Natural killer cell (primary cell): Measurements from ENCODE around the gene NEIL1. TPM values are rescaled to one million over a fixed set of nuclear protein-coding genes. Genes with fewer than 3 reads are reported as not detected.
"Not testable (repeated sequence)": the region's sequence is repeated elsewhere in the genome, so short reads cannot be mapped to it uniquely, and the experiment has no call there.

ENCODE experiments used
- ATAC-seq, 3 donors: fragments of 150-1000 bp in 2 of 3; fragments of 200-7000 bp in 1 of 3; cut with Tn5 transposase; 1 replicate in 1 of 3; 2 replicates in 2 of 3; pipeline ENCODE4 v1.10.0; 2021; ENCODE audit warnings: mild to moderate bottlenecking in 2 of 3, moderate library complexity in 2 of 3
- DNase-seq, 2 donors: peaks; one replicate each; pipeline versions ENCODE4 v3.0.0 to v3.0.0-alpha.2; 2013 to 2021; ENCODE audit warnings: mixed read lengths in 1 of 2
- H3K27ac ChIP-seq: one replicate; pipeline ENCODE4 v1.5.1; 2013; ENCODE audit warnings: mild to moderate bottlenecking, low read length
- H3K27me3 ChIP-seq: one replicate; pipeline ENCODE4 v1.6.1; 2013; ENCODE audit warnings: low read length; ENCODE audit not compliant: control insufficient read depth, insufficient read depth
- H3K36me3 ChIP-seq: one replicate; pipeline ENCODE4 v1.6.1; 2013; ENCODE audit warnings: low read length; ENCODE audit not compliant: control insufficient read depth, insufficient read depth
- H3K4me1 ChIP-seq: one replicate; pipeline ENCODE4 v1.6.1; 2013; ENCODE audit warnings: low read length; ENCODE audit not compliant: control insufficient read depth, insufficient read depth
- H3K4me3 ChIP-seq: one replicate; pipeline ENCODE4 v1.5.1; 2013; ENCODE audit warnings: low read length
- H3K9me3 ChIP-seq: one replicate; pipeline ENCODE4 v1.6.1; 2013; ENCODE audit warnings: low read length; ENCODE audit not compliant: control insufficient read depth, insufficient read depth
- H3K27ac Mint-ChIP-seq, 2 donors: one replicate each; pipeline ENCODE4 v1.8.0; 2022; ENCODE audit warnings: mild to moderate bottlenecking in 2 of 2, mixed read lengths in 2 of 2, moderate library complexity in 1 of 2
- H3K27me3 Mint-ChIP-seq, 2 donors: one replicate each; pipeline ENCODE4 v1.8.0; 2022; ENCODE audit warnings: low read depth in 2 of 2, mixed read lengths in 2 of 2
- H3K36me3 Mint-ChIP-seq: one replicate; pipeline ENCODE4 v1.8.0; 2022; ENCODE audit warnings: mixed read lengths
- H3K4me1 Mint-ChIP-seq, 2 donors: one replicate each; pipeline ENCODE4 v1.8.0; 2022; ENCODE audit warnings: mixed read lengths in 2 of 2
- H3K4me3 Mint-ChIP-seq: one replicate; pipeline ENCODE4 v1.8.0; 2022; ENCODE audit warnings: mild to moderate bottlenecking, moderate library complexity, mixed read lengths
- H3K9me3 Mint-ChIP-seq, 2 donors: one replicate each; pipeline ENCODE4 v1.8.0; 2022; ENCODE audit warnings: mixed read lengths in 2 of 2
- CTCF ChIP-seq: fragments of 200-600 bp; IDR thresholded peaks from one replicate; pipeline ENCODE4 v1.8.0; 2022; ENCODE audit warnings: antibody characterized with exemption
- WGBS: methylation state at CpG from one replicate; pipeline ENCODE4 v1.1.7; 2013; ENCODE audit warnings: missing lambda C conversion rate; ENCODE audit not compliant: insufficient coverage; 5-methylcytosine and 5-hydroxymethylcytosine counted together
- intact Hi-C: fragments of 100-400 bp; cut with micrococcal nuclease; formaldehyde crosslinking; loops from one replicate; pipeline ENCODE4 v1.14.2; 2022
- total RNA-seq, 4 donors: library from RNA; stranded (reverse); fragments of 120-200 nt in 1 of 4; gene quantifications; one replicate each; pipeline versions ENCODE4 v1.2.3 to v1.2.4, GENCODE V29; 2013 to 2022

The NEIL1 gene
- total RNA-seq, 3 donors from 2014 or later (not counting 1 experiment from before 2014, with no cell fraction given): 97.1 to 324 (median 112) TPM

- TF ChIP-seq CTCF: no peak
- peak overlapping the region; percentile 98 for H3K27ac ChIP-seq
- no peak for DNase-seq
- 4% methylated on average over 45 of the region's 45 CpGs for WGBS
- H3K36me3 ChIP-seq: no peaks in the 10 kb centered on the region
- peak in 1 of 3 donors; percentile 15 for ATAC-seq
- H3K9me3 ChIP-seq: peaks cover 29% of the 10 kb centered on the region
- H3K4me3 ChIP-seq: peak overlapping the region; percentile 66
- Mint-ChIP-seq H3K4me3 (peak overlapping the region; percentile 91), H3K27me3 (no peaks in the 10 kb centered on the region), H3K9me3 (peaks cover 2 to 8% of the 10 kb centered on the region in 2 donors), H3K4me1 (peaks cover 34 to 44% of the 10 kb centered on the region in 2 donors), H3K27ac (peak overlapping the region; percentile 95 to 97), H3K36me3 (peaks cover 7% of the 10 kb centered on the region)
- intact Hi-C loops: no loop called here
- H3K4me1 ChIP-seq: peaks cover 53% of the 10 kb centered on the region
- H3K27me3 ChIP-seq: no peaks in the 10 kb centered on the region
These were observed 1.3 kb downstream of the NEIL1 start for GRCh38 chr15:75348034-75348561.

DNA sequence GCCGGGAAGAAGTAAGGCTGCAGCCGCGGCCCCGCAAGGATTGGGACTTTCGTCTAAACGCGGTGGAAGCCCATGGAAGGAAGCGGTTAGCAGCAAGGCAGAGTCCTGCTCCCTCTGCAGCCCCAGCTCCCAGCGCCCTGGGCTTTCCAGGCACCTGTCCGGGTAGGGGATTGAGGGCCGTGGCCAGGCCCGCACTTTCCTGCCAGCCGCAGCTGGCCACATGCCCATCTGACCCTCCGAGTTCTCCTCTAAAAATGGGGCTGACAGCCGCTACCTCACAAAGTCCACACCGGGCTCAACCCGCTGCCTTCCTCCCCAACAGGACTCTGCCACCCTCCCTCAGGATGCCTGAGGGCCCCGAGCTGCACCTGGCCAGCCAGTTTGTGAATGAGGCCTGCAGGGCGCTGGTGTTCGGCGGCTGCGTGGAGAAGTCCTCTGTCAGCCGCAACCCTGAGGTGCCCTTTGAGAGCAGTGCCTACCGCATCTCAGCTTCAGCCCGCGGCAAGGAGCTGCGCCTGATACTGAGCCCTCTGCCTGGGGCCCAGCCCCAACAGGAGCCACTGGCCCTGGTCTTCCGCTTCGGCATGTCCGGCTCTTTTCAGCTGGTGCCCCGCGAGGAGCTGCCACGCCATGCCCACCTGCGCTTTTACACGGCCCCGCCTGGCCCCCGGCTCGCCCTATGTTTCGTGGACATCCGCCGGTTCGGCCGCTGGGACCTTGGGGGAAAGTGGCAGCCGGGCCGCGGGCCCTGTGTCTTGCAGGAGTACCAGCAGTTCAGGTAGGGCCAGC is 1.9 kb downstream of the NEIL1 start:
- peaks cover 2 to 8% of the 10 kb centered on the region in 2 donors for H3K9me3 Mint-ChIP-seq
- intact Hi-C loops: no loop called here
- peaks cover 7% of the 10 kb centered on the region for H3K36me3 Mint-ChIP-seq
- H3K4me1 Mint-ChIP-seq: peaks cover 34 to 46% of the 10 kb centered on the region in 2 donors
- no peak for ATAC-seq
- H3K27me3 Mint-ChIP-seq: no peaks in the 10 kb centered on the region
- Histone ChIP-seq H3K27ac (peak overlapping the region; percentile 98), H3K4me3 (peak overlapping the region; percentile 40), H3K4me1 (peaks cover 53% of the 10 kb centered on the region), H3K36me3 (no peaks in the 10 kb centered on the region), H3K9me3 (peaks cover 29% of the 10 kb centered on the region), H3K27me3 (no peaks in the 10 kb centered on the region)
- peak in 1 of 2 donors; percentile 24 for DNase-seq
- WGBS: 58% methylated on average over 46 of the region's 46 CpGs
- no peak for TF ChIP-seq CTCF
- H3K27ac Mint-ChIP-seq: peak overlapping the region; percentile 95 to 97
- peak overlapping the region; percentile 86 for H3K4me3 Mint-ChIP-seq

- H3K36me3 Mint-ChIP-seq, H3K27me3 ChIP-seq, H3K4me3 ChIP-seq, ATAC-seq, intact Hi-C loops, H3K9me3 Mint-ChIP-seq, DNase-seq, H3K36me3 ChIP-seq, H3K27me3 Mint-ChIP-seq: not testable (repeated sequence)
- peak overlapping the region; percentile 98 for H3K27ac ChIP-seq
- peaks cover 34 to 47% of the 10 kb centered on the region in 2 donors for H3K4me1 Mint-ChIP-seq
- H3K4me1 ChIP-seq: peaks cover 53% of the 10 kb centered on the region
- H3K9me3 ChIP-seq: peaks cover 29% of the 10 kb centered on the region
- 97% methylated on average over 8 of the region's 8 CpGs for WGBS
- peak overlapping the region; percentile 95 to 97 for H3K27ac Mint-ChIP-seq
- peak overlapping the region; percentile 86 for H3K4me3 Mint-ChIP-seq
These were observed 2.5 kb downstream of the NEIL1 start for GRCh38 chr15:75349351-75349669.

GRCh38 chr15:75349851-75350588 is 3.2 kb downstream of the NEIL1 start:
- 29% methylated on average over 9 of the region's 9 CpGs for WGBS
- H3K27me3 Mint-ChIP-seq: no peaks in the 10 kb centered on the region
- Histone ChIP-seq H3K4me3 (no peak overlapping the region), H3K9me3 (peaks cover 29% of the 10 kb centered on the region), H3K36me3 (peaks cover 6% of the 10 kb centered on the region), H3K27me3 (no peaks in the 10 kb centered on the region), H3K27ac (peak overlapping the region; percentile 98), H3K4me1 (peaks cover 53% of the 10 kb centered on the region)
- peaks cover 7% of the 10 kb centered on the region for H3K36me3 Mint-ChIP-seq
- H3K4me3 Mint-ChIP-seq: peak overlapping the region; percentile 86
- H3K9me3 Mint-ChIP-seq: peaks cover 2 to 8% of the 10 kb centered on the region in 2 donors
- peak; percentile 87 to 88 for DNase-seq
- intact Hi-C loops: loop anchor here (1.0 to 2.0 kb wide), 3 partner anchors 13 to 103 kb away; partner anchors contain the start of genes COMMD4 and MAN2C1
- no peak for TF ChIP-seq CTCF
- peaks cover 34 to 47% of the 10 kb centered on the region in 2 donors for H3K4me1 Mint-ChIP-seq
- peak overlapping the region; percentile 95 to 97 for H3K27ac Mint-ChIP-seq
- ATAC-seq: peak; percentile 75 to 92 (median 86)
